ENCODE results near the gene FAM111B. TPM values are rescaled to one million over a fixed set of nuclear protein-coding genes. Genes with fewer than 3 reads are reported as not detected.
"Not testable (repeated sequence)": the region's sequence is repeated elsewhere in the genome, so short reads cannot be mapped to it uniquely, and the experiment has no call there.

Gene FAM111B
- total RNA-seq, 4 donors from 2014 or later, result 1.8 to 6.0 (median 4.7) TPM

- Histone ChIP-seq H3K4me3 (no peak overlapping the region), H3K4me1 (no peaks in the 10 kb centered on the region), H3K27me3 (no peaks in the 10 kb centered on the region), H3K27ac (no peak overlapping the region), H3K9me3 (no peaks in the 10 kb centered on the region), H3K36me3 (no peaks in the 10 kb centered on the region)
- DNase-seq, result no peak
- TF ChIP-seq CTCF (IDR thresholded peaks at IDR 0.05) (no peak), POLR2A (IDR thresholded peaks at IDR 0.05) (no peak)
These were observed 38.0 kb upstream of the FAM111B start for GRCh38 chr11:59069087-59069486.

- Histone ChIP-seq H3K36me3 (no peaks in the 10 kb centered on the region), H3K27ac (peak overlapping the region in 1 of 4 donors; percentile 64), H3K9me3 (no peaks in the 10 kb centered on the region), H3K4me1 (peaks cover 0 to 10% (median 0%) of the 10 kb centered on the region in 4 donors), H3K27me3 (no peaks in the 10 kb centered on the region), H3K4me3 (no peak overlapping the region)
- DNase-seq, result peak in 2 of 3 donors; percentile 69 to 71
- TF ChIP-seq CTCF (IDR thresholded peaks at IDR 0.05), result no peak
- TF ChIP-seq POLR2A (IDR thresholded peaks at IDR 0.05), result no peak
These were observed 30.0 kb upstream of the FAM111B start for GRCh38 chr11:59076876-59077571.

DNA sequence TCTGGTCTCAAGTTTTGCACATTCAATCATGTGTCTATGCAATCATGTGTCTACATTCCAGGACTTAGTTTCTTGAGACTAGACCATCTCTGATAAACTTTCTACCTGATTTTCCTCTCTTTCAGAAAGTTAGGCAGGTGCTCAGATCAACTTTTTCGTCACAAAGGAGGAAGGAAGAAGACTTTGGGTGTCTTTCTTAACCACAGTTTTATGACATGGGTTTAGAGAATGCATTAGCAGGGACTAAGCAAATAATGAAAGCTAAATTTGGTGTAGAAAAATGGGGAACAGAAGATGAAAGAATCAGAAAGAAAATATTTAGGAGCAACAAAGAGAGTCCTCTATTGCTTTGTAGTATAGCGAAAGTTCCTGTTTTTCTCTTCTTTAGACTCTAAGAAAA lies 28.6 kb upstream of the FAM111B start:
- no peak for DNase-seq
- no peaks in the 10 kb centered on the region for H3K27me3 ChIP-seq
- no peaks in the 10 kb centered on the region for H3K36me3 ChIP-seq
- TF ChIP-seq POLR2A (IDR thresholded peaks at IDR 0.05) (no peak), CTCF (IDR thresholded peaks at IDR 0.05) (no peak)
- no peak overlapping the region for H3K4me3 ChIP-seq
- H3K27ac ChIP-seq, result peak overlapping the region in 2 of 4 donors; percentile 24 to 64
- no peaks in the 10 kb centered on the region for H3K9me3 ChIP-seq
- H3K4me1 ChIP-seq, result peaks cover 0 to 10% (median 0%) of the 10 kb centered on the region in 4 donors

DNA sequence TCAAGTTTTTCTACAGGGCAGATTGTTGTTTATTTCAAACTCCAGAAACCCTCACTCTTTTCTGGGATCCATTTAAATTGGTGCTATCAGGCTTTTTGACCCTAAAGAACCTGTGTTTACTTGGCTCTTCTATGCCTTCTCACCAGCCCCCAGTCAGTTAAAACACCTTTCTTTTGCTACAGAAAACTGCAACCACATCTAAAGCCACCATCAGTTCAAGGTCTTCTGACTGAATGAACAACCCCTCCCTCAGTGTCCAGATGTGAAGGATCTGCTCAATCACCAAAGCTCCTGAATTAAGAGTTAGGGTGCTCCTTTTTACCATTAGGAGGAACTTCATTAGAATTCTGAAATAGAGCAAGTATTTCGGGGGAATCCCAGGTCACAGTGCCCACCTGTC lies 28.0 kb upstream of the FAM111B start:
- Histone ChIP-seq H3K4me1 (peaks cover 0 to 10% (median 0%) of the 10 kb centered on the region in 4 donors), H3K4me3 (no peak overlapping the region), H3K27ac (peak overlapping the region in 2 of 4 donors; percentile 24 to 64), H3K36me3 (no peaks in the 10 kb centered on the region), H3K27me3 (no peaks in the 10 kb centered on the region), H3K9me3 (no peaks in the 10 kb centered on the region)
- no peak for DNase-seq
- no peak for TF ChIP-seq POLR2A (IDR thresholded peaks at IDR 0.05)
- TF ChIP-seq CTCF (IDR thresholded peaks at IDR 0.05), result no peak

- not testable (repeated sequence) for H3K9me3 ChIP-seq, H3K4me3 ChIP-seq, DNase-seq, H3K36me3 ChIP-seq, H3K27ac ChIP-seq, H3K27me3 ChIP-seq
- peaks cover 0 to 10% (median 0%) of the 10 kb centered on the region in 4 donors for H3K4me1 ChIP-seq
These were observed 26.6 kb upstream of the FAM111B start for GRCh38 chr11:59080421-59080820.

DNA sequence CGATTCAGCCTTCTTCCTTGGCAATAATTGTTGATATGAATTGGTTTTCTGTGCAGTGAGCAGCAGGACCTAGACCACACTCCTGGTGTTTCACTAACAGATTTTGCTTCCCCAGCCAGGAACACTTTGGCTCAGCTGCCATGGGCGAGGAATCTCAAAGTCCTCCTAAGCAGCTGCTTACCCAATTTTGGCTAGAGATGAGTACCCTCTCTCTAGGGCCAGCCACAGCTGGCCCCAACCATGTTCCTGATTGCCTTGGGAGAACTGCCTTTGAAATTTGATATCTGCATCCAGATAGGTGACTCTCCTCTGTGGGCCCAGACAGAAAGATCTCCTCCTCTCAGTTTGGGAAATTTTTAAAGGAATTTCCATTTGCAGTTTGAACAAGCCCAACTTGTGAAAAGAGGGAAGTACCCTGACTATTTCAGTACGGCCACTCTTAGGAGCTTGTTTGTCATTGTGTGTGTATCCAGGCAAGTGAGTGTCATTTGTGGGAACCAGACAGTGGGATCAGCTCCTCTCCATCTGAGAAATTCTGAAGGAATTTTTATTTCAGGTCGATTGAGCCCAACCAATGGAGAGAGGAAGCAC lies 25.5 kb upstream of the FAM111B start:
- not testable (repeated sequence) for H3K4me1 ChIP-seq, DNase-seq, H3K4me3 ChIP-seq, H3K9me3 ChIP-seq, H3K27me3 ChIP-seq, H3K27ac ChIP-seq, H3K36me3 ChIP-seq

DNA sequence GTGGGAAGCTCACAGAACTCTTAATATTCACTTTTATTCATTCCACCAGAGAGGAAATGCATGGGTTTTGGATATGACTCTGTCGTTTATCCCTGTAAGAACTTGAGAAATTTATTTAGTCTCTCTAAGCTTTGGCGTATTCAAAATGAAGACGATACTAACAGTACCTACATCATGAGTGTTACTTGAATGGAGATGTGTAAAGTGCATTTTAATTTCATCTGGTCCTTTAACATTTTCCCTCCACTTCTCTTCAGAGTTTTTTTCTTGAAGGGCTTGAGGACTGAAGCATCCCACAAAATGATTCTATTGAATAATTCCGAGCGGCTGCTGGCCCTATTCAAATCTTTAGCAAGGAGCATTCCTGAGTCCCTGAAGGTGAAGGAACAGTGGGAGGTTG lies 21.0 kb upstream of the FAM111B start, which contains the start of gene GLYATL1B:
TSS of gene GLYATL1B (plus strand) at position 301 of the 400 bp plus-strand sequence. CDS start at position 301, 0 bp downstream.
- DNase-seq, H3K4me3 ChIP-seq, H3K9me3 ChIP-seq, H3K36me3 ChIP-seq, H3K27me3 ChIP-seq, H3K4me1 ChIP-seq, H3K27ac ChIP-seq: not testable (repeated sequence)

All from Peyer's patch (tissue), 4 donors.